ENCODE measurements around the gene HNRNPD. TPM values are rescaled to one million over a fixed set of nuclear protein-coding genes. Genes with fewer than 3 reads are reported as not detected.

HNRNPD gene
- total RNA-seq, 1 donor from 2014 or later: 300 TPM

DNA sequence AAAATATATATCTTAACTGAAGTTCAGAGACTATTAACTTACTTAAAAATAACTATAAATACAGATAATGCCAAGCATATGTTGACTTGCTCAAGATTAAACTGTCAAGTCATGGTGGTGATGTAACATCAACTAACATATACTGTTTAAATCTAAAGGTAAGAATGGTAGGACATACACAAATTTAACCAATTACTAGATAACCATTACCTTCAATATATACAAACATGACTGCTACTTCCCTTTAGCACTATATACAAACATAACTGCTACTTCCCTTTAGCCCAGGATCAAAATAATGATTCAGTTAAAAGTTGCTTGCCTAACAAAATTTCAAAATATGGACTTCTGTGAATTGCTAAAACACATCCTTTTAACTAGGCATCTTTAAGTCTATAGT is 14.9 kb downstream of the HNRNPD start:
- H3K27ac Mint-ChIP-seq: no peak overlapping the region
- H3K4me3 Mint-ChIP-seq: no peak overlapping the region
- no peaks in the 10 kb centered on the region for H3K27me3 Mint-ChIP-seq
- POLR2A ChIA-PET: no interaction called here
- CTCF ChIA-PET: interaction anchor here (3.7 kb wide), 1 partner anchor 70 kb away, joined by 15 read pairs; no protein-coding TSS in a partner anchor
- peaks cover 59% of the 10 kb centered on the region for H3K4me1 Mint-ChIP-seq
- peaks cover 67% of the 10 kb centered on the region for H3K36me3 Mint-ChIP-seq (ENCODE audit: low read depth)
- TF ChIP-seq, protein P1, sequence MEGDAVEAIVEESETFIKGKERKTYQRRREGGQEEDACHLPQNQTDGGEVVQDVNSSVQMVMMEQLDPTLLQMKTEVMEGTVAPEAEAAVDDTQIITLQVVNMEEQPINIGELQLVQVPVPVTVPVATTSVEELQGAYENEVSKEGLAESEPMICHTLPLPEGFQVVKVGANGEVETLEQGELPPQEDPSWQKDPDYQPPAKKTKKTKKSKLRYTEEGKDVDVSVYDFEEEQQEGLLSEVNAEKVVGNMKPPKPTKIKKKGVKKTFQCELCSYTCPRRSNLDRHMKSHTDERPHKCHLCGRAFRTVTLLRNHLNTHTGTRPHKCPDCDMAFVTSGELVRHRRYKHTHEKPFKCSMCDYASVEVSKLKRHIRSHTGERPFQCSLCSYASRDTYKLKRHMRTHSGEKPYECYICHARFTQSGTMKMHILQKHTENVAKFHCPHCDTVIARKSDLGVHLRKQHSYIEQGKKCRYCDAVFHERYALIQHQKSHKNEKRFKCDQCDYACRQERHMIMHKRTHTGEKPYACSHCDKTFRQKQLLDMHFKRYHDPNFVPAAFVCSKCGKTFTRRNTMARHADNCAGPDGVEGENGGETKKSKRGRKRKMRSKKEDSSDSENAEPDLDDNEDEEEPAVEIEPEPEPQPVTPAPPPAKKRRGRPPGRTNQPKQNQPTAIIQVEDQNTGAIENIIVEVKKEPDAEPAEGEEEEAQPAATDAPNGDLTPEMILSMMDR (IDR thresholded peaks at IDR 0.05): no peak
- DNase-seq (no peak), ATAC-seq (ENCODE audit: low read depth) (no peak)
- intact Hi-C loops (cut with micrococcal nuclease): no loop called here
- no peaks in the 10 kb centered on the region for H3K9me3 Mint-ChIP-seq

DNA sequence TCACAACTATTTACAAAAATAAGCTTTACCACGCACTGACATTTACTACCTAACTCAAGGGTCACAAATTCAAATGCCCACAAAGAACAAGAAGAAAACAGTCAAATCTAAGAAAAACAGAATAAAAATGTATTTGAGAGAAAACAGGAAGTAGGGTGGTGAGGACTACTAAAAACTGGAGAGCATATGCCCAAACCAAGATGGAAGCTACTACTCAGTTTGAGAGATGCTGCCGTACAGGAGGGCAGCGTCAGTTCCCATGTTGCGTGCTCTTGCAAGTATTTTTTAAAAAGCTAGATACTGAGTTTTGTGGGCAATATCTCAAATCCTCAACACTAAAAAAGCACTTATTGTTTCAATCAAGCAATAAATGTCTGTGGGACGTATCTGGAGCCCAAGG is 16.2 kb downstream of the HNRNPD start:
- Mint-ChIP-seq H3K4me3 (no peak overlapping the region), H3K27ac (peak overlapping the region; percentile 73), H3K36me3 (ENCODE audit: low read depth) (peaks cover 71% of the 10 kb centered on the region), H3K9me3 (no peaks in the 10 kb centered on the region), H3K27me3 (no peaks in the 10 kb centered on the region), H3K4me1 (peaks cover 59% of the 10 kb centered on the region)
- no peak for ATAC-seq (ENCODE audit: low read depth)
- CTCF ChIA-PET: interaction anchor here (0.7 to 1.4 kb wide), 3 partner anchors 81 to 156 kb away, joined by 3 to 5 read pairs (median 4); no protein-coding TSS in a partner anchor
- TF ChIP-seq, protein P1 (IDR thresholded peaks at IDR 0.05): no peak
- POLR2A ChIA-PET: interaction anchor here (0.9 to 3.1 kb wide), 3 partner anchors 10 to 72 kb away, joined by 3 to 10 read pairs (median 9); partner anchors contain the start of genes HNRNPD and HNRNPDL
- intact Hi-C loops (cut with micrococcal nuclease): no loop called here
- DNase-seq: no peak

DNA sequence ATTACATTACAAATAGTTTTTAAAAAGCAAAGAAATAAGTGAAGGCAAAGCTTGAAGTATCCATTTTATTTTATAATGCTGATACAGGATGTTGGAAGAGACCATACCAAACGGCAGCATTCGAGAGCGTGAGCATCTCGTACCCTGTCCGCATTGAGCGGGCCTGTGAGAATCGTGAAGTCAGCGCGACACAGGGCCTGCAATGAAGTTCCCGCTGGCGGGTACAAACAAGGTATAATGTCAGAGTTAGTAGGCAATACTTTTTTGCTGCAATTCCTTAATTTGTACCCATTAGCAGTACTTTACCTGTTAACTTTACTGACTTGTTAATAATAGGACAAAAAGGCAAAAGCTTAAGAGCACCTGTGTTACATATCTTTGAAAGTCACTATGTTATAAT is 19.0 kb downstream of the HNRNPD start:
- H3K4me1 Mint-ChIP-seq: peaks cover 39% of the 10 kb centered on the region
- TF ChIP-seq, protein P1 (IDR thresholded peaks at IDR 0.05): no peak
- no peaks in the 10 kb centered on the region for H3K9me3 Mint-ChIP-seq
- ATAC-seq (ENCODE audit: low read depth) (no peak), DNase-seq (no peak)
- peaks cover 82% of the 10 kb centered on the region for H3K36me3 Mint-ChIP-seq (ENCODE audit: low read depth)
- intact Hi-C loops (cut with micrococcal nuclease): no loop called here
- no peak overlapping the region for H3K27ac Mint-ChIP-seq
- CTCF ChIA-PET: interaction anchor here (0.9 kb wide), 1 partner anchor 64 kb away, joined by 3 read pairs; no protein-coding TSS in a partner anchor
- H3K27me3 Mint-ChIP-seq: no peaks in the 10 kb centered on the region
- POLR2A ChIA-PET: interaction anchor here (0.6 to 3.0 kb wide), 4 partner anchors 11 to 75 kb away, joined by 3 to 9 read pairs (median 4); partner anchors contain the start of gene HNRNPD
- no peak overlapping the region for H3K4me3 Mint-ChIP-seq

DNA sequence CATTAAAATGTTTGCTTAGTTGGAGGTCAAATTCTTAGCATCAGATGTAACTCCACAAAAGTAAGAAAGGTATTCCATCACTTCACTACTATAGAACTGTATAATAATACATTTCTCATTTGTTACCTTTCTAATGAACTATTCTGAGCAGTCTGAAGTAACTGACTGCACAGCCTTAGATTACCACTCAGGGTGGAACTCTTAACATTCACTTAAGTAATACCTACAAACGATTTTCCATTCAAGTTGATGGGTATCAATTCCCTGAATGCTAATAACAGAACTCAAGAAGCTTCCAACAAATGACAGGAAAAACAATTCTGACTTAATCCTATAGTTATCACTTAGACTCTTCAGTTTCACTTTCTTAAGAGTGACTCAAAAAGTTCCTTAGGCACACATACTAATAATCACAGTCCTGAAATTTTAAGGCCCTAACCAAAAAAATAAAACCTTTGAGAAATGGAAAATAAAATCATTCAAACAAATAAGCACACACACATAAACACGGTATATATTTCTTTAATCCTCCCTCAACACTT is 20.9 kb downstream of the HNRNPD start:
- Mint-ChIP-seq H3K4me3 (no peak overlapping the region), H3K9me3 (no peaks in the 10 kb centered on the region), H3K36me3 (ENCODE audit: low read depth) (peaks cover 81% of the 10 kb centered on the region), H3K27ac (peak overlapping the region; percentile 66), H3K27me3 (no peaks in the 10 kb centered on the region), H3K4me1 (peaks cover 25% of the 10 kb centered on the region)
- CTCF ChIA-PET: no interaction called here
- intact Hi-C loops (cut with micrococcal nuclease): no loop called here
- POLR2A ChIA-PET: no interaction called here
- no peak for DNase-seq
- TF ChIP-seq, protein P1 (IDR thresholded peaks at IDR 0.05): no peak
- ATAC-seq (ENCODE audit: low read depth): no peak

DNA sequence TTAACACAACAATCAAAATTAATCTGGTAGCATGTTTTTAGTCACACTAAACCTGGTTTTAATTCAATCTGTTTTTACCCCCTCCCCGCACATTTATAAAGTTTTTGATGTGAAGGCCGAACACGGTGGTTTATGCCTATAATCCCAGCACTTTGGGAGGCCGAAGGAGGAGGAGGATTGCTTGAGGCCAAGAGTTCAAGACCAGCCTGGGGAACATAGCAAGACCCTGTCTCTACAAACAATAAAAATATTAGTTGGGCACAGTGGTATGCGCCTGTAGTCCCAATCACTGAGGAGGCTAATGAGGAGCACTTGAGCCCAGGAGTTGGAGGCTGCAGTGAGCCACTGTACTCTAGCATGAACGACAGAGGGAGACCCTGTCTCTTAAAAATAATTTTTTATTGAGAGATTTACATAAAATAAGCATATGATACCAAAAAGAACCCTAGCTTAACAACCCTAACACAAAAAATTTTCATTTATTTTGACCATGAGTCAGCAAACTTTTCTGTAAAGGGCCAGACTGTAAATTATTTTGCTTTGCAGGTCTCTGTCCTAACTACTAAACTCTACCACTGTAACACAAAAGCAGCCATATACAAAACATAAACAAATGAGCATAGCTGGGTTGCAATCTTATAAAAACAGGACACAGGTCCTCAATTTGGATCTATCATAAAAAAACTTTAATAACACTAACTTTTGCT is 21.5 kb downstream of the HNRNPD start:
- peak overlapping the region; percentile 53 for H3K27ac Mint-ChIP-seq
- intact Hi-C loops (cut with micrococcal nuclease): no loop called here
- ChIA-PET CTCF (no interaction called here), POLR2A (no interaction called here)
- ATAC-seq (ENCODE audit: low read depth) (no peak), DNase-seq (no peak)
- TF ChIP-seq, protein P1 (IDR thresholded peaks at IDR 0.05): no peak
- H3K4me1 Mint-ChIP-seq: peaks cover 19% of the 10 kb centered on the region
- H3K36me3 Mint-ChIP-seq (ENCODE audit: low read depth): peaks cover 75% of the 10 kb centered on the region
- no peak overlapping the region for H3K4me3 Mint-ChIP-seq
- H3K27me3 Mint-ChIP-seq: no peaks in the 10 kb centered on the region
- no peaks in the 10 kb centered on the region for H3K9me3 Mint-ChIP-seq
